Putamen (tissue), 1 donor: ENCODE measurements around the gene PTPRD.
"Not testable (repeated sequence)": the region's sequence is repeated elsewhere in the genome, so short reads cannot be mapped to it uniquely, and the experiment has no call there.

Experiments
- DNase-seq: peaks from one replicate; pipeline ENCODE4 v3.0.0-alpha.2; 2016; ENCODE audit warnings: low spot score

The PTPRD gene

DNA sequence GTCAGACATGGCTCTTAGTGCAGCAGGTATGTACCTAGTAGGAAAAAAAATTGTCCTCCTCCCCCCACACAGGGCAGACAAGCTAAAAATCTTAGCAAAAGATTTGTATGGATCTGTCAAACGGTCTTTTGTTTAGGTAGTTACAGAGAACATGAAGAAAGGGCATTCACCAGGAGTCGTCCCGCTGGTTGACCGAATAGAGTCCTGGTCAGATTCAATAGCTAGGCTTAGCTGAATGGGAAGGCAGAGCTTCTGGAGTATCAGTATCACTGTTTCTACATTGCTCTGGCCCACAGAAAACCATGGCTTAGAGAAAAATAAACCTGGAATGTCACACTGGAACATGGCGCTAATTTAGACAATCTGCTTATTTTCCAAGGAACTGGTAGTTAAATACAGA lies 642.3 kb downstream of the PTPRD start:
- no peak for DNase-seq

- peak; percentile 34 for DNase-seq
Measured at GRCh38 chr9:9963841-9964240, 649.0 kb downstream of the PTPRD start.

GRCh38 chr9:9961934-9962333 lies 650.9 kb downstream of the PTPRD start:
- DNase-seq = no peak

GRCh38 chr9:9961487-9961886 lies 651.3 kb downstream of the PTPRD start:
- peak; percentile 49 for DNase-seq

DNA sequence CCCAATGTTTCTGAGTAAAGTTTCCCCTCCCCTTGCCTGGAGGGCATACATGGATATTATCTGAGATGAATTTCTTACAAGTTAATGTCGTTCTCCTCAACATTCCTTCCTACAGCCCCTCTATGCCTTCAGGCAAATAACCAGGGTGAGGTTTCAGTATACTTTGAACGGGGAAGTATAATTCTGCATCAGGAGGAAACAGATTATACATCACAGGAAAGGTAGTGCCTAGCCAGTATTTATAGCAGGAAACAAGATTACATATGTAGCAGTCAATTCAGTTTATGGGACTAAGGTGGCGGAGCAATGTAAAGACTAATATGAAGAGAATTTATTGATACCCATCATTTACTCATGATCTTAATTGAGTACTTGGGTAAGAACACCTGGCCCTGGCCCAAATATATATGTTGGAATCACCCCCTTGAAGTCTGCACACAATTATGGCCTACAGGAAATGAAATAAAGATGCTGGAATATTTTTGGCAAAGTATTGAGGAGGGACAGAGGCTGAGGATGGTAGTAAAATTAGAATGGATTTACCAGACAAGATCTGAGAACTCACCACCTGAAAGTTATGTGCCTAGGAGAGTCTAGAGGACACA lies 661.1 kb downstream of the PTPRD start:
- DNase-seq = no peak

DNA sequence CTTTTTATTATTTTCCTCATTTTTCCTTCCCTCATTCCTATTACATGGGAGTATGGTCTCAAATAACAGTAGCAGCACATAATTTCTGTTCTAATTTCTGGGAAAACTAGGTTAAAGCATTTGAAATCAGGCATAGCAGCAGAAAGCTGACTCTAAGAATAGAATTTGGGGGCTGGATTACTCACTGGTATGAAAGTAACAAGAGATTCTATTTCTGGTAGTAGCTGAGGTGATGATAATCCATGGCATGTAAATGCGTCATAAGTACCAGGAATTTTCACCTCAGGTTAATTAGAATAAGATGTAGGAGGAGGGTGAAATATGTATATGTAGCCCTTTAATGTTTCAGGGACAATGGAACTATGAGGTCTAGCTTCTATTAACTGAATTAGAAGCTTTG lies 662.0 kb downstream of the PTPRD start:
- peak; percentile 80 for DNase-seq

GRCh38 chr9:9949978-9950377 lies 662.8 kb downstream of the PTPRD start:
- no peak for DNase-seq

DNA sequence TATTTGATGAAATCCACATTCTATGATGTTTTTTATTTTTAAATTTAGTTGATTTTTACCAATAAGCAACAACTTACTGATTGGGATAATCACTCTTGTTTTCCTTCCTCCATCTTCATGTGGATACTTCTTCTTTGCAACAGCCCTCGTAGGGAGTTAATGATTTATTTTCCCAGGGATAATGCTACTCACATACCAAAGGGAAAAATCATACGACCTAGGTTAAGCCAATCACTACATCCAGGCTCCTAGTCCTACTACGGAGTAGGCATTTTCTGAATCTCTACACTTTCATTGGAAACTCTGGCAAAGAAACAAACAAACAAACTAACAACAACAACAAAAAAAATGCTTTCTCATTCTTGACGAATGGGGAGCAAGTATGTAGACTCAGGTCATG lies 663.4 kb downstream of the PTPRD start:
- no peak for DNase-seq

DNA sequence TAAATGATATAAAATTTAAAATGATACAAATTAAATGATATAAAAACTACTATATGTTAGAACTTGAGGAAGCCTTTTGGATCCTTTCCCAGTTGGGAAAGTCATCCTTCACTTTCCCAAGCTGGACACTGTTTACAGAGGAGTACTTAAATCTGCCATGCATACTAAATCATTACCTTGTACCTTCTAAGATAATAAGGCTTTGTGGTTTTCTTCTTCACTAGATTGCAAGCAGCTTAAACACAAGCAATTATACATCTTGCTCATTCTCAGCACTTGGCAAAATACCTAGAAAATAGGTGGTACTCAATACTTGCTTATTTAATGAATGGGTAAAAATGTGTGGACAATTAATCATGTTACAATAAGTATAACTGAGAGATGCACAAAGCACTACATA lies 666.8 kb downstream of the PTPRD start:
- no peak for DNase-seq

- DNase-seq = peak; percentile 61
Measured at GRCh38 chr9:9942764-9943424, 669.9 kb downstream of the PTPRD start.

GRCh38 chr9:9938432-9938831 lies 674.4 kb downstream of the PTPRD start:
- no peak for DNase-seq

GRCh38 chr9:9931464-9931863 lies 681.3 kb downstream of the PTPRD start:
- not testable (repeated sequence) for DNase-seq

GRCh38 chr9:9924376-9924775 lies 688.4 kb downstream of the PTPRD start:
- DNase-seq = no peak

- no peak for DNase-seq
Measured at GRCh38 chr9:9921805-9922204, 691.0 kb downstream of the PTPRD start.

DNA sequence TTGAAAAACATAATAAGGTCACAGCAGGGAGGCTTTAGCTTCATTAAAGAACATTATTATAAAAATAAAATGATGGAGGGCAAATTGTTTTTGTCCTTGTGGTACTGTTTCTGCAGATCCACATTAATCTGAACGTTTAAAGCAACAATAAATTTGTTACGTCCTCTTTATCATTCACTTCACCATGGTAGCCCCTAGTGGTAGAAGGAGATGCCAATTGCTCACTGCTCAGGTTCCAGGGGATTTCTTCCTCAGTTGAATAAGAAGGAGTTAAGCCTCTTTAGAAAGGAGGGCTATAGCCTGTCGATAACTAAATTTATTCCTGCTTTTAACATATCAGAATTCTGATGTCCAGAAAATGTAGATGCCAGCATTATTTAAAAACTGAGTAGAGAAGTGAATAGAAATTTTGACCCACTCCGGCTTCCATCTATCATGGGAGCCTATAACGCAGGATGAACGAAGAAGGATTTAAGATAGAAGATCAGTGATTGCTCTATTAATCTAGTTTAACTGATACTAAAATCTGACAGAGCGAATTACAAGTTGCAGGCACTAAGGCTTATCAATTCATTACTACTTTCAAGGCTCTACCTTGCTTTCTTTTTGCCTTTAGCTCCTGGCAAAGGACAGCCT lies 692.3 kb downstream of the PTPRD start:
- no peak for DNase-seq

DNA sequence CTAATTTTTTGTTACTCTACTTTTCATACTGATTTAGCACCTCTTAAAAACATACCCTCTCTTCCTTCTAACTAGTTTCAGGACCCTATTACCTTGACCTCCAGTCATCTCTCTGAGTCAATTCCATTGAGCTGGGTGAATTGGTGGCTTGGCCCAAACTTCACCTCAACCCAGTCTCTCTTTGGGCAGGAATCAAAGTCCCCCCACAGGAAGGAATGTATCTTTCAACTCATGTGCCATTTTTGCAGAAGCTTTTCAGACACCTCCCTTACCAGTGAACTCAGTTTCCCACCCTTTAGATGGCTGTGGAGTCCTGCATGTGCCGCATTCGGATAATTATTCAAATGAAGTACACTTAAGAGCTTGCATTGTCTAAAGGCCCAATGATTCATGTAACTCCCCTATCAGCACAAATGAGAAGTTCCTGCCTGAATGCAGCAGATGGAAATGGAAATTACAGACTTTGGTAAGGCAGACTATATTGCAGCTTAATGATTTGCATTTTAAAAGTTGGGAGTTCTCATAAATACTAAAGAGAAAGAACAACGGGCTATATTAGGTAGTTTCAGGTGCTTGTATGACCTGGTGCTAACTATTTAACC lies 693.5 kb downstream of the PTPRD start:
- DNase-seq = no peak

GRCh38 chr9:9917400-9917799 lies 695.4 kb downstream of the PTPRD start:
- DNase-seq = no peak

DNA sequence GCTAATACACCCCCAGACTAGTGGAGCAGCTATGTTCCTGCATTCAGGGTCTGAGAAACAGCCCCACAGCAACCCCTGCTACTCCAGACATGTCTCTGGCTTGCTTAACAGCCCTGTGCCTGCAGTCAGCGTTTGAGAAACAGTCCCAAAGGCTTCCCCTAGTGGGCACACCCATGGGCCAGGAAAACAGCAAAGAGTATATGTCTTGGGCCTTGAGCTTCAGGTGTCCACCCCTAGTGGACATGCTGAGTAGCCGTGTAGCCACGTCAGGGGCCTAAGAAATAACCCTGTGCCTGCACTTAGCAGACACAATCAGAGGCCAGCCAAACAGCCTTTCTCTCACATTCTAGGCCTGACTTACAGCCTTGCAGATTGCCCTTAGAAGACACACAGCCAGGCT lies 698.6 kb downstream of the PTPRD start:
- no peak for DNase-seq

DNA sequence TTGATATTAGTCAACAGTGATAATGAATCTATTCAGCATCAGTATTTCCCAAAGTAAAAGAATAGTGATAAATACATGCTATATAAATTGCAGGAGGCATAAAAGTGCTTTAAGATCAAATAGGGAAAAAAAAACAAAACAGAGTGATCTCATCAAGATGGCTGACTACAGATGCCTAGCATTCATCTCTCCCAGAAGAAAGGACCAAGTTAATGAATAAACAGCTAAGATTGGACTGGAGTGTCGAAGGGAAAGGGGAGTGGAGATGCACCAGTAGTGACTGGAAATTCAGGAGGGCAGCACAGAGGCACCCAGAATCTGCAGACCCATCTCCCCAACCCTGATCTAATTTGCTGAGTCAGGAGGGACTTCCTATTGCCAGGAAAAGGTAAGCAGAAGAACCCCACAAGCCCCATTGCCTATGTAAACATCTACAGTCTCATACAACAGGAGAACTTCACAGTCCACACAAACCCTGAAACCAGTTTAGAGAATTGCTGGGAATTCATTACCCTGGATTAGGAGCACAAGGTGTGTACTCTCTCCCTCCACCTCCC lies 699.4 kb downstream of the PTPRD start:
- no peak for DNase-seq

DNA sequence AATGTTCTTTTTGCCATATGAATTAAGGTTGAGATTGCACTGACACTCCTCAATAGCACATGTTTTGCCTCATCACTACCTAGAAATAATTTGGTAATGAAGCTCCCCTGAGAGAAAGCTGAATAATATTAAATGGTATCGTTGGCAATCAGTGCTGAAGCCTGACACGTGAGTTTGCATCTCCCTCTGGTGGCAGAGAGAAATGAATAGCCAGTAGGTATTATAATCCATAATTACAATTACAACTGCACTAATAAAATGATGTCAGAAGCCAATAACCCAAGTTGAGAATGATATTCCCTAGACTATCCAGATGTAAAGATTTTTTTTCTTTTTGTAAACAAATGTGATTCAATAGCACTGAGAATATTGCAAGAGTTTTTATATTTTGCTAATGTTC lies 700.3 kb downstream of the PTPRD start:
- no peak for DNase-seq

DNA sequence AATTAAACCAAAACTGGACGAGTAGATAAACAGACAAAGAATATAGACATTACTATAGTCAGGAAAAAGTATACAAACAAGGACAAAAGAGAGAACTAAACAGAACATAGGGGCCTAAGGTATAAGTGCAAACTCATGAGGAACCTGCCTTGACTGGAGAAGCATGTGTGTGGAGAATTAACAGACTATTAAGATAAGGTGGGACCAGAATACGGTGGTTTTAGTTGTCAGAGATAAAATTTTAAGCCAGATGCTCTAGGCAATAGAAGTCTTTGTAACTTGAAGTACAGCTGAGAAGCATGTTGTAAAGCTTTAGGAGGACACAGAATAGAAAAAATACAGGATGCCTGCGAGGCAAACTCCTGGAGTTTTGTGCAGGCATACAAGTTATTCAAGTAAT lies 707.1 kb downstream of the PTPRD start:
- DNase-seq = no peak

DNA sequence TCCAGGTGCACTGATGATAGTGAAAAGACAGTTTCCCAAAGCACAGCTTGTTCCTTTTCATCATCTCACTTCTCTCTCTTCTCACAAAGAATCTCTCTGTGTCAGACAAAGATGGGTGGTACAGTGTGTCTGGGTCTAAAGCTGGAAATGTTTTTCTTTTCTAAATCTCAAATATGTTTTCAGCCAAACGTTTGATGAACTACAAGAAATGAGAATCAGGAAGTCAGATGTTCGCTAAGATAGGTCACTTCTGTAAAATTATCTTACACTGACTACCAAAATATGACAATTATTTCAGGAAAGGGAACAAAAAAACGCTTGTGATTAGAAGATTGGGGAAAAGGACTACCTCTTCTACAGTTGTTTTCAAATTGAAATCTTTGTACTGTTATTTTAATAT lies 708.8 kb downstream of the PTPRD start:
- DNase-seq = no peak

- no peak for DNase-seq
Measured at GRCh38 chr9:9901624-9902023, 711.2 kb downstream of the PTPRD start.
